NCI-H345 treated with DMSO at 0.1 percent for 48 hours (cell line): Measurements from ENCODE around the gene UCN.
A peak's percentile ranks its signal among the peaks of the same experiment; 100 is the strongest.
"Not testable (repeated sequence)": the region's sequence is repeated elsewhere in the genome, so short reads cannot be mapped to it uniquely, and the experiment has no call there.

ENCODE experiments used
- DNase-seq: peaks from one replicate; lab custom pipeline; 2025; ENCODE audit not compliant: unreplicated experiment; lab: John Stamatoyannopoulos, UW

Gene UCN

DNA sequence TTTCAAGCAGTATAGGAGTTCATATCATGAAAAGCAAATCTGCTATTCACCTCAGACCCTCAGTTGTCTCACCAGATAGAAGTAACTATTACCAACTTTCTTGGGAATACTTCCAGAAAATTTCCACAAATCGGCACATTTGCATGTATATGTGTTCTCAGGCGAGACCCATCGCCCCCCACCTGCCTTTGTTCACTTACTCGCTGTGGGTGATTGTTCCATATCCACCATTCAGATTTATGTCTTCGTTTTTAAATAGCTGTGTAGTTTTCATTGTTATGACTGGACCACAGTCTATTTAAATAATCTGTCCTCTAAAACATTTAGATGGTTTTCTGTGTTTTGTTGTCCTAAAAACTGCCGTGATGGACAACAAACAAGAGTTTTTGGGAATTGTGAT lies 22.8 kb downstream of the UCN start:
- no peak for DNase-seq

DNA sequence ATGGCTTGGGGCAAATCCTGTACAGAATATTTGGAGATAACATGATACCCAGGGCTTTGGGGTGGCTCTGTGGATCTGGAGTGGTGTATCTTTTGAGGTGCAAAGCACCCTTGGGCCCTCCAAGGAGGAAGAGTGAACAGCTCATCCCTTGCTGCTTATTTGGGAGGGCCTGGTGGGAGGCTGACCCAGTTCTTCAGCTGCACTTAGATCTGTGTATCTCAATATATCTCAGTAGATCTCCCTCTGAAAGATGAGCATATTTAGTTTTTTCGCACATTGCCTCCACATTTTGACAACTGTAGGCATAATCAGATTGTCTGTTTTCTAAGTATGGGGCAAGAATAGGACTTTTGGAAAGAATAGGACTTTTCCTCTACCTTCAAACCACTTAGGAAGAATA lies 23.2 kb downstream of the UCN start:
- no peak for DNase-seq

DNA sequence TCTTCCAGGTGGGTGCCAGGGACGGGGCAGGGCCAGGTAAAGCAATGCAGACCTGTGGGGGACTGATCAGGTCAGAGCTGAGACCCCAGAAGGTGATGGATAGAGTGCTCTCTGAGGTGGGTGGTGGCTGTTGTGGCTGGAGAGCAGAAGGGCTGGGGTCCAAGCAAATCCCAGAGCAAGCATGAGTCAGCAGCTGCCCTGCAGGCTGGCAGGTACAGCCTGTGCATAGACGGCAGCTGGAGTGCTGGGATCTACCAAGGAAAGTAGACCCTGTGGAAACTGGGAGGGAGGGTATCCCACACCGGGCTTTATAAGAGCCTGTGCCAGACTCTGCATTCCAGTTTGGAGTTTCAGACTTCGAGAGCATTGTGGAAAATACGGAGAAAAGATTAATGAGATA lies 25.4 kb downstream of the UCN start:
- DNase-seq = no peak

DNA sequence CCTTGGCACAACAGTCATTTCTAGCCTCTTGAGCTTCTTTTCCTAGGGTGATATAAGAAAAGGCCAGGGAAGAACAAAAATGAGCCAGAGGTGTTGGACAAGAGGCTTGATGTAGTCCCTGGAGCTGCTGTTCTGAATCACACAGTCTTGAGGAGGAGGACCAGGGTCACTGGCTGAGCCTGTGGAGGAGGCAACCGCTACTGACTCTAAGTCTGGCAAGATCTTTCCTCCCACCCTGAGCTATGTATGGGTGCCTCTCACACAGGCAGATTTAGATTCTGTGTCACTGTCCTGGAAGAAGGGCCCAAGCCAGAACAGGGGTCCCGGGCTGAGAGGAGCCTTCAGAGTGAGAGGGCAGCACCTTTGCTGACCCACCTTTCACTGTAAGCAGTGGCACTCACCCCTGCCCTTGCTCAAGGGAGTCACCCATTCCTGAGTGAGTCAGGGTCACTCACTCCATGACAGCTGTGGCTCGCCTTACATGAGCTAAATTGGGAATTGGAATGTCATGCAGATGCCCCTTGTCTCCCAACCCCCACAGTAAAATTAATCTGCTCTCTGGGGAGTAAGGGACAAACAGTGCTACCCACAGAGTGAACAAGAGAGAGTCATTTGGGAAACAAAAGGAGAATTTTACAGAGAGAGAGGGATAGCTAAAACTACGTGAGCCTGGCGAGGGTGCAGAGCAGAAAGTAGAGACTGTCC lies 26.2 kb downstream of the UCN start, which contains the start of gene TRIM54:
TSS of gene TRIM54 (plus strand) at position 575 of the 705 bp plus-strand sequence. CDS start 303 bp downstream, outside the sequence.
- no peak for DNase-seq

DNA sequence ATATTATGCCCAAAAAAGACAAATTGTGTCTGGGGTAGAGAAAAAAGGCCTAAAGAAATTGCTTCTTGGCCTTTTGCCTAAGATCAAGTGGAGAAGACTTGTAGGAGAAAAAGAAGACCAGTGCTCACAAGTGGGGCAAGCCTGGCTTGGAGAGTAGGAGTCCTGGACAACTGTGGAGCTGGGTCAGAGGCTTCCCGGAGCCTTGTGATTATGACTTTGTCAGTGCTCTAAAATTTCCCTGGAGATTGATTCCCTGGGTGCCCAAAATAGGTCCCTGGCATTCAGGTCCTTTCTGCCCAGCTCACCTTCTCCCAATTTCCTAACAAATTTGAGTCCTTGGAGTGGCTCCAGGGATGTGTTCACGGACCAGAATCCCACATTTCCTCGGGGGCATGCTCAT lies 26.8 kb downstream of the UCN start:
- DNase-seq = no peak

DNA sequence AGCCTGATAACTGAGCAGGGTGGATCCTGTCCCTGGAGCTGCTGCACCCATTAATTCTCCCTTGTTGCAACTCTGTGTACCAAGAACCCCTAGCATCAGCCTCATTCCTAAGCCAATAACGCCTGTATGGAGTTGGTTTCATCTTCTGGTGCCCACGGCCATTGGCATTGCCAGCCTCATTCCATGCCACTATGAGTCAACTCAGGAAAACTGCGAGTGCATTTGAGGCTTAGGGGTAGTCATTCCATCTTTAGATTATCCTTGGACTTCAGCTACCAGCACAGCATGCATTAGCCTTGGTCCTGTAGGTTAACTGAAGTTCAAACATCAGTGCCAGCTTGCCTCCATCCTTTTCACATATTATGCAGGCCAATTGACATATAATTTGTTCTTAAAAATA lies 27.4 kb downstream of the UCN start:
- DNase-seq = no peak

DNA sequence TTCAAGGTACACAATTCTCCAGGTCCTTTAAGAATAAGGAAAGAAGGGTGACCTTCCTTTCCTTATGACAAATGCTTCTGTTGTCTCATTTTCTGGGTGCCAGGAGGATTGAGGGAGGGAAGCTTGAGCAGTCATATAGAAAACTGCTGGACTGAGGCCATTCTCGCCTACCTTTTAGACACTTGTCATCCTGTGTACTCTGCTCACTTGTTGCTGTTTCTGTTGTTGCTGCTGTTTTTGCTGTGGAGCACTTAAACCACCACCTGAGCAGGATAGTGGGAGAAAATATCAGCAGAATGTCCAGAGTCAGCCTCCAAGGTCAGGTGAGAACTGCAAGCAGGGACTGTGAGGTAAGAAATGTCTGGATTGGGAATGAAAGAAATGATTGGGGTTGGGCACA lies 30.2 kb downstream of the UCN start:
- DNase-seq = no peak

DNA sequence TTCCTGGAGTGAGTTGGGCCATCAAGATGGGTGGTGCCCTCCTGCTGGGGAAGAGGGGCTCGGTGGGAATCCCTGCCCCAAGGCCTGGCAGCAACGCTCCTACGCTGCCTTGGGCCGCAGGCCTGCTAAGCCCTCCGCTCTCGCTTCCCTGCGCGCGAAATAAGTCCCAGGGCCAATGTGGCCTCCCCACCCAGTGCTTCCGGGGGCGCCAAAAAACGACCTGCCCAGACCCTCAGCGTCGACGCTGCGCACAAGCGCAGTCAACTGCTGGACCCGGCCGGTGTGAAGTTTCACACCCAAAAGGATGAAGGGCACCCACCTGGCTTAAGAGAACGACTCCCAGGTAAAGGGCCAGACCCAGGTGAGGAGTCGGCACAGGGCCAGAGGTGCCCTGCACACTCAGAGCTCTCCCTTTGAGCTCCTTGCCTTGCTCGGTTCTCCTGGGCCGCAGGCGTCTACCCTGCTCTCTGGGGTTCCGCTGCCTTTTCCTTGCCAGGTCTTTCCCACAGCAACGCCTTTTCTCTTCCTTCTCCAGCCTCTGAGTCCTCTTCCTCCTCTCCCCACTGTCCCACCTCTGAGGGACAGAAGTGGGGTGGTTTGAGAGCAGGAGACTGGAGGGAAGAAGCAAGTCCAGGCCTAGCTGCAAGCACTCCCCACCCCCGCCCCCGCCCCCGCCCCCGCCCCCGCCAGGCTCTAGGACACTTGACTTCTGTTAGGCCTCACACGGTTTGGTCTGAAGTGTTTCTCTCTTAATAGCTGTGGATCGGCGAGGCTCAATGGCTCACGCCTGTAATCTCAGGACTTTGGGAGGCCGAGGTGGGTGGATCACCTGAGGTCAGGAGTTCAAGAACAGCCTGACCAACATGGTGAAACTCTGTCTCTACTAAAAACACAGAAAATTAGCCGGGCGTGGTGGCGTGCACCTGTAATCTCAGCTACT lies 32.8 kb downstream of the UCN start, which contains the start of gene DNAJC5G:
TSS of gene DNAJC5G (plus strand) at position 223 of the 940 bp plus-strand sequence. CDS start 1,296 bp downstream, outside the sequence.
- DNase-seq = no peak

DNA sequence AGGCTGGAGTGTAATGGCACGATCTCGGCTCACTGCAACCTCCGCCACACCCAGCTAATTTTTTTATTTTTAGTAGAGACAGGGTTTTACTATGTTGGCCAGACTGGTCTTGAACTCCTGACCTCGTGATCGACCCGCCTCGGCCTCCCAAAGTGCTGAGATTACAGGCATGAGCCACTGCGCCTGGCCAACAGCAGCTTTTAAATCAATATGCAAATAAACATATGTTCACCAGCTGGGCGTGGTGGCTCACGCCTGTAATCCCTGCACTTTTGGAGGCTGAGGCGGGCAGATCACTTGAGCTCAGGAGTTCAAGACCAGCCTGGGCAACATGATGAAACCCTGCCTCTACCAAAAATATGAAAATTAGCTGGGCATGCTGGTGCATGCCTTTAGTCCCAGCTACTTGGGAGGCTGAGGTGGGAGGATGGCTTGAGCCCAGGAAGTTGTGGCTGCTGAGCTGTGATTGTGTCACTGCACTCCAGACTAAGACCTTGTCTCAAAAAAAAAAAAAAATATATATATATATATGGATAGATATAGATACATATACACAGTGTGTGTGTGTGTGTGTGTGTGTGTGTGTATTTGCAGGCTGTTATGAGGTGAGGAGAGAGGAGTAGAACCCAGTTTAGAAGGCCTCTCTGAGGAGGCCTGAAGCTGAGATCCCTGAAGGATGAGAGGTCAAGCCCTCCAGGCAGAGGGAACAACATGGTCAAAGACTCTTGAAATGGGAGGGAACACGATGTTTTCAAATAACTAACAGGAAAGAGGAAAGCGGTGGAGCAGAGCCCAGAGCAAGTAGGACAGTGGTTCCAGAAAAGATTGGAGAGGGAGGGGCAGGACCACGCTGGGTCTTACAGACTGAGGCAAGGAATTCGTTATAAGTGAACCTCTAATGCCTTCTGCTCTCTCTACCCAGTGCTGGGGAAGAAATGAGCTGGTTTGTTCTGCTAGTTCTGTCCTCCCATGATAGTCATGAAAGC lies 35.4 kb downstream of the UCN start:
- not testable (repeated sequence) for DNase-seq

DNA sequence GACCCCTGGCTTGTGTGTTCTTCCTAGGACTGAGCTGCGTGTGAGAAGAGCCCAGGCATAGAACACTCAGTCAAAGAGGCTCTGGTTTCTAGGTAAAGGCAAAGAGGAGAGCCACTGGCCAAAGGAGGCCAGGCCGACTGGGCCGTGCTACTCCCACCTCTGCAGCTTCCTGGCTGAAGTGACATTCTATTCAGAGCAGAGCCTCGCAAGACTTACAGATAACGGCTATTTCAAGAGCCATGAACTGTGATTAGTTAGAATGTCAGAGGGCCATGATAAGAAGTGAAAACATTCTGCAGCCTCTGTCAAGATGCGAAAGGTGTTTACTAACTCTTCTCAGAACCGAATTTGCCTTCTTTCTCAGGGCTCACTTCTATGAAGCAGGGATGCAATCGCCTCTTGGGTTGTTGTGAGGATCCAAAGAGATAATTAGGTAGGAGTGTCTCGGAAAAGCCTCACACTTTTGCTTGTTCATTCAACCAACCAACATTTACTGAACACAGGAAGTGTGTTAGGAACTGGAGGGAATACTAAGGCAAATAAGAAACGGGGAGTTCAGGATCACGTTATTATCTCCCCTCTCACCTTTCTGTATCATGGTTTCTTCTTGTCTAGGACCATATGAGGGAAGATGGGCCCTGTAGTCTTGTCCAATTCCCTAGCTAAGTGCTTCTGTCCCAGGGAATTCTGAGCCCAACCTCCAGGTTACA lies 36.5 kb downstream of the UCN start:
- no peak for DNase-seq

DNA sequence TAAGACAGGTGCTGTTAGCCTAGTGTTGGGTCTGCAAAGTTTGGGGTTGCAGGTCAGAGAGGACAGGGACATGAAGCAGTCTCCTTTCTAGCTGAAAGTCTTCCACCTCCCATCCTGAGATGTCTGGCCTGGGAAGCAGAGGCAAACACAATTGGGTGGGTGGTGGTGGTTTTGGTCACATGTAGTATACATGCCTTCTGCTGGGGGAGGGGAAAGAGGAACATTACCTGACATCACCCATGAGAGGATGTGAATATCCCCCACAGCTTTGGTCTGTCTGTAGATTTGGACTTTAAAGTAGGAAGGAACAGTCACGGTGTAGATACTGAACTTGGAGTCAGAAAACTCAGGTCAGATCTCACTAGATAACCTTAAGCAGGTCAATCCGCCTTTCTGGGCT lies 37.6 kb downstream of the UCN start:
- no peak for DNase-seq

DNA sequence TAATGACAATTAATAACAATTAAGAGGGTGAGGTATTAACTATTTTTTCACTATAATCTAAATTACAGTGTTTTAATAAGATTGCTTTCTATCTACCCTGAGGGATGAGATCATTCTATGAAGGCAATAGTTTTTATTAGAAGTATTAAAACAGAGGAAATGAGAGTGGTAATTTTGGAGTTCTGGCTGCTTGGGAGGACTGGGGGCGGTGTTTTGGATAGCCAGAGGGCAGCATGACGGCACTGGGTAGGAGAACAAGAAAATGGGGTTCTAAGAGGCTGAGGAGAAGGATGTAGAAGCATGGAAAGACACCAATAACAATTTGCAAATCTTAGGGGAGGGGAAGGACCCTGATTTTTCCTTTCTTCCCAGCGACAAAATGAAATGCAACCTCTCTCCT lies 38.1 kb downstream of the UCN start:
- DNase-seq = no peak

DNA sequence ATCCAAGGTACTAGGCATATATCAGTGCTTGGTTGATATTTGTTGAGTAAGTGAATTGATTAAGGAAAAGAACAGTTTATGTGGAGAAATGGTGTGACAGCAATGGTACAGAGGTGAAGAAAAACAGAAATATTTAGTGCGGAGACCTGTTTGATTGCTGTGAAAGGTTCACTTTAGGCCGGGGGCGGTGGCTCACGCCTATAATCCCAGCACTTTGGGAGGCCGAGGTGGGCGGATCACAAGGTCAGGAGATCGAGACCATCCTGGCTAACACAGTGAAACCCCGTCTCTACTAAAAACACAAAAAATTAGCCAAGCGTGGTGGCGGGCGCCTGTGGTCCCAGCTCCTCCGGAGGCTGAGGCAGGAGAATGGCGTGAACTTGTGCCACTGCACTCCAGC lies 39.9 kb downstream of the UCN start:
- not testable (repeated sequence) for DNase-seq

DNA sequence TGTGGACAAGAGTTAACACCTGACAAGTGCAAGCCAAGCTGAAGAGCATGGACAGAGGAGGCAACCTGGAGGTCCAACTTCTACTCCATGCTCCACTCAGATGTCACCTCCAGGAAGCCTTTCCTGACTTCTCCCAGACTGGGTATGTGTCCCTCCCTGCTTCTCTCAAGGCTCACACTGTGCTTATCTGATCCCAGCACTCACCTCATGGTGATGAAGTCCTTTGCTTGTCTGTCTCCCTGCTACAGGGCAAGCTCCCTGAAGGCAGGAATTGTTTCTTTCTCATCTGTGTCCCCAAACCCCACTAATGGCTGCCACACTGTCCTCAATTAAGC lies 42.7 kb downstream of the UCN start:
- DNase-seq = no peak

DNA sequence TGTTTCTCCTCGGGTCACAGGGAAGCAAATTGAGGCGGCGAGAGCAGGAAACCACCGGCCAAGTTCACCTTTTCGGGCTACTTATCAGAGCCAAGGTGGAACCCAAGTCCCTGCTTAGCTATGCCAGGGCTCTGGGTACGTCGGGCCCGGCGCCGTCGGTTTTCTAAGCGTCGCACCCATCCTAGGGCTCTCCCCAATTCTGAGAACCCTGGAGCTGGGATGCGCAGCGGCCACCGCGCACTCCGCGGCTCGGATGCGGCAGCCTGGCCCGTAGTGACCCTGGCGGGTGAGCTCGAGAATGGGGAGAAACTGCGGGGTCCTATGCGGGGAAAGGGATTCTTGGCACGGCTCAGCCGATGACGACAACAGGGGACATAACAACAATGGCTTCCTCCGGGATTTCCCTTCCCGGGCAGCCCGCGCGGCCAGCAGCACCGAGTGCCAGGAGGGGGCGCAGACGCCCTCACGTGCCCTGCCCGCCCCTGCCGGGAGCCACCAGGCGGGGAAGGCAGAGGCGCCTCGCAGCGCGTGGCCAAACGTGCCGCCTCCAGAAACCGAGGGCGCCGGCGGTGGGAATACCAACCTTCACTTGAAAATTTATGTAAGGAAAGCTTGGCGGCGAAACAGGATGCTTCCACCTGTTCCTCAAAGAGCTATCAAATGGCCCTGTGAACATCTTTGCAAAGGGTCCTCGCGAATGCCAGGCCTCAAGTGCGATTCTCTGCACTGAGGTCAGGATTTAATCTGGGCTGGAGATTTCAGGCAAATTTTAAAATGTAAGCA lies 43.3 kb downstream of the UCN start:
- peak; percentile 76 for DNase-seq

DNA sequence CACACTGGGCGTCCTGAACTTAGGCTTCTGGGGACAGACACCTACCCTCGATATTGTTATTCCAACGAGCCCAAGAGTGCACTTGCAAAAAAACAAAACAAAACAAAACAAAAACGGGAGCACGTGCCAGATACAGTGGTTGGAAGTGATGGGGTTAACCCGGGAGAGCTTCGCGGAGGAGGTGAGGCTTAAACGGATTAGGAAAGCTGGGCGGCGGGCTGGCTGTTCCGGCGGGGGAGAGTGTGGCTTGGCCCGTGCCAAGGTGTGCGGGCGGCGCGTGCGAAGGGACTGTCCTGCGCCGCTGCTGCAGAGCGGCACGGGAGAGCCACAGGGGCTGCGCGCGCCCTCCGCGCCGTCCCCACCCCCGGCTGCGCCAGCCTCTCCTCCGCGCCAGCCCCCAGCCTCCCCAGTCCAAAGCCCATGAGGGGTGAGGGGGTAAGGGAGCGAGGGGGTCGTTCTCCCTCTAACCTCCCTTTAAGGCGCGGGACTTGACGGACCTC lies 43.9 kb downstream of the UCN start:
- DNase-seq = no peak

DNA sequence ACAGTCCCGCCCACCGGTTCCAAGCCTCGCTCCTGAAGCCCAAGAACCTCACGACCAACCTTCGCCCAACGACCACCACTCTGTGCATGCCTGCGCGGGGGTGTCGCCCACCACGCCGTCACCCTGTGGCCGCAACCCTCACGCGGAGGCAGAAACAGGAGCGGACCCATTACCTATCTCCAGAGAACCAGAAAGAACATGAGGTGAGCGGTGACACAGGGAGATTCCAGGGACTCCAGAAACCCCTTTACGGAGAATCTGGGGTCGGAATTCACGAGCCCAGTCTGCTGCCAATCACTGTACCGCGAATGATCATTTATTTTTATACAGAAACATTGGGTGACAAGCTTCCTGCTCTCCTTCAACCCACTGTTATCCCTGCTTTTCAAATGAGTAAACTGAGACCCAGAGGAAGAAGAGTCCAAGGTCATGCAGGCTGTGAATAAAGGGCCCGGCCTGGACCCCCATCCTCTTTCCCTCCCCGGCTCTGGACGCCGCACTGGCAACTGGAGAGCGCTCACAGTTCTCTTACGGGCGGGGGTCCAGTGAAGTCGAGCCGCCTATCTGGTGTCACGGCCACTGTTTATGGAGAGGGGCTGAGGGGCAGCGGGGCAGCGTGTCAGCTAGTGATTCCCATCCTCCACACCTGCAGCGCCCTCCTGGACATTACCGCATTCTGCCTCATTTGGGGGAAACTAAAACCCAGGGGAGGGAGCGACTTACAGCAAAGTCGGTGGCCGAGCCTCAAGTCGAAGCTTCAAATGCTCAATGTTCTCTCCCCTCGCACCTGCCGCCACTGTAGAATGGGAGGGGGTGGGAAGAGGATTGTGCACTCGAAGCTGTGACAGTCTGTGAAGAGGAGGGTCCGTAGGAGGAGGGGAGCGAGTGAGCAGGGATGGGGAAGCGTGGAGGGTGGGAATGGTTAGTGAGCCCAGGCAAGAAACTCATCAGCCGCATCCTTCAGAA lies 44.7 kb downstream of the UCN start:
- DNase-seq = peak; percentile 14
